Skeletal muscle tissue (tissue), 4 donors: Measurements from ENCODE around the gene F2R. TPM values are rescaled to one million over a fixed set of nuclear protein-coding genes. Genes with fewer than 3 reads are reported as not detected.
A peak's percentile ranks its signal among the peaks of the same experiment; 100 is the strongest.

Source experiments
- H3K27ac ChIP-seq: one replicate; pipeline ENCODE4 v1.7.0; 2013; ENCODE audit warnings: mild to moderate bottlenecking, low read depth, low read length, inconsistent platforms
- H3K27me3 ChIP-seq, 3 donors: one replicate each; pipeline ENCODE4 v1.7.0; 2013; ENCODE audit warnings: low read length in 3 of 3; ENCODE audit not compliant: control insufficient read depth in 3 of 3, insufficient read depth in 3 of 3
- H3K36me3 ChIP-seq, 3 donors: one replicate each; pipeline ENCODE4 v1.7.0; 2013; ENCODE audit warnings: low read length in 3 of 3; ENCODE audit not compliant: control insufficient read depth in 3 of 3, insufficient read depth in 3 of 3
- H3K4me1 ChIP-seq, 3 donors: one replicate each; pipeline ENCODE4 v1.7.0; 2013; ENCODE audit warnings: low read length in 3 of 3, mild to moderate bottlenecking in 3 of 3; ENCODE audit not compliant: control insufficient read depth in 3 of 3, insufficient read depth in 3 of 3
- H3K4me3 ChIP-seq, 3 donors: one replicate each; pipeline ENCODE4 v1.7.0; 2013; ENCODE audit warnings: low read length in 3 of 3
- H3K9ac ChIP-seq, 3 donors: one replicate each; pipeline ENCODE4 v1.7.0; 2013; ENCODE audit warnings: low read length in 3 of 3, mild to moderate bottlenecking in 3 of 3, moderate library complexity in 2 of 3, low read depth in 1 of 3
- H3K9me3 ChIP-seq, 3 donors: one replicate each; pipeline ENCODE4 v1.7.0; 2013; ENCODE audit warnings: low read length in 3 of 3; ENCODE audit not compliant: control insufficient read depth in 3 of 3
- total RNA-seq: library from RNA; depleted of rRNA; stranded (reverse); fragments of >200 nt; gene quantifications from one replicate; pipeline ENCODE4 v1.2.3, GENCODE V29; 2014
- donor health status: Osteomylitis.

F2R gene
- total RNA-seq, 1 donor from 2014 or later, result 13.0 TPM

DNA sequence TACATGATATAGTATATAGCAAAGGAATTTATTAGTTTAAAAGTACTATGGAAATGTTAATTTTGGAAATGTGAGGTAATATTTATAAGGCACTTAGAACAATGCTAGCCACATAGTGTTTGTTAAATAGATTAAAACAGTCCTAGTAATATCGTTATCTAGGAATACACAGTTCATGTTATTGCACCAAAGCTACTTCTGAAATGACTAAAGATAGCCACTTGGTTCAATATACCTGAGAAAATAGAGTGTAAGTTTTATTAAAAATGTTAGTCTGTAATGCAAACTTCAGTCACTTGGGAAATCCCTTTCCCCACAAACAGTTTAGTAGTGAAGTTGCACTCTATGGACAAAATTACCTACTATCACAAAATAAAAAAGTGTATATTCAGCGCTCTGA lies 15.4 kb upstream of the F2R start:
- Histone ChIP-seq H3K27ac (no peak overlapping the region), H3K4me1 (no peaks in the 10 kb centered on the region), H3K9ac (no peak overlapping the region), H3K9me3 (no peaks in the 10 kb centered on the region), H3K27me3 (no peaks in the 10 kb centered on the region), H3K36me3 (no peaks in the 10 kb centered on the region), H3K4me3 (no peak overlapping the region)

DNA sequence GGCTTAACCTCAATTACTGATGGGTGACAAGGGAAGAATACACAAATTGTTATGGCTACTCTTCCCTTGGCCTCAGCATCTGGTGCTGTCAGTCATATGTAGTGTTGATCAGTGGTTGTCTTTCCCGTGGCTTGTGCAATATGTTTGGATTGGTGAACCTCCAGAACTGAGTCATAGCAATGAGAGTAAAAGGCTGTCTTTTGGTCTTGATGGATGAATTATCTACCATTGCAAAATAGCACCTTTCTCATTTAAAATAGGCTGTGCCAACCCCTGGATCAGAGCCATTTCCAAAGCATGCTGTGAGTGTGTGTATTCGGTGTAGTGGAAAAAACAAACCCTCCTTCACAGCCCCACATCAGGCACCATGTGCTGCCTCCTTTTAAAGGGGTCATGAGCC lies 14.6 kb upstream of the F2R start:
- no peaks in the 10 kb centered on the region for H3K9me3 ChIP-seq
- H3K27me3 ChIP-seq, result no peaks in the 10 kb centered on the region
- no peak overlapping the region for H3K9ac ChIP-seq
- H3K36me3 ChIP-seq, result no peaks in the 10 kb centered on the region
- H3K4me3 ChIP-seq, result no peak overlapping the region
- H3K27ac ChIP-seq, result no peak overlapping the region
- H3K4me1 ChIP-seq, result no peaks in the 10 kb centered on the region

DNA sequence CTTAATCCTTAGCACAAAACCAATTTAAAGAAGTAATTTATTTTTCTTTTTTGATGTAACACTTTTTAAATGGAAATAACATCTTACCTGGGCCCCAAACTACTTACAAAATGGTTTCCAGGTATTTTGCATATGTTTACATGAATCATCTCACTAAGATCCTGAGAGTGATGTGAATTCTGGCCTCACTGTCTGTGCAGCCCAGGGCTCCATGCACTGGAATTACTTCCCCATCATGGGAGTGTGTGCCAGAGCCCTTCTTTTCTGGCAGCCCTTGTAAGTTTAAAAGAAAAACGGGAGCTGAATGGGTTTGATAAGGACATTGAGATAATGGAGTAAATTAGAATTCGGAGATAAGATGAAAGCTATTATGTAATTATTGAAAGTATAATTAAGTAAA lies 12.2 kb upstream of the F2R start:
- Histone ChIP-seq H3K27ac (no peak overlapping the region), H3K36me3 (no peaks in the 10 kb centered on the region), H3K27me3 (no peaks in the 10 kb centered on the region), H3K9ac (no peak overlapping the region), H3K9me3 (no peaks in the 10 kb centered on the region), H3K4me3 (no peak overlapping the region), H3K4me1 (no peaks in the 10 kb centered on the region)

DNA sequence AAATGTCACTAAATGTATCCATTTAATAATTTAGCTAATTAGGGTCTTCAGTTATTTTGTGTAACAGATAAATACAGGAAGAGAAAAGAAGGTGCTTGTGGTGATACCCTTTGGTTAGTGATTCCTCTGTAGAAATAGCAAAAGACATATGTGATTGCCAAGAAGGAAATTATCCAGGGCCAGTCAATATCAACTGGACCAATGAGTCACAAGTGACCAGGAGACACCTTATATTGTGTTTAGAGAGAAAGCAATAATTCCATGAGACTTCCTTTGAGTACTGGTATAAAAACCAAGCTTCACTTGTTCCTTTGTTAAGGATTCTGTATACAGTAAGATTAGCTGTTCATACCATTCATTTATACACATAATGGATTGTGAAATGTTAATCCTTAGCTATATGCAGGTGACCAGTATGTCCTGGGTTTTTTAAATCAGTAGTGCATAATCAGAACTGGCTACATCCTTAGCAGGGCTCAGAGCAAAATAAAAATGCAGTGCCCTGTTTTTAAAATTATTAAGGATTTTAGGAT lies 11.7 kb upstream of the F2R start:
- no peak overlapping the region for H3K27ac ChIP-seq
- no peaks in the 10 kb centered on the region for H3K4me1 ChIP-seq
- H3K9ac ChIP-seq, result no peak overlapping the region
- H3K9me3 ChIP-seq, result no peaks in the 10 kb centered on the region
- H3K27me3 ChIP-seq, result no peaks in the 10 kb centered on the region
- no peaks in the 10 kb centered on the region for H3K36me3 ChIP-seq
- no peak overlapping the region for H3K4me3 ChIP-seq

DNA sequence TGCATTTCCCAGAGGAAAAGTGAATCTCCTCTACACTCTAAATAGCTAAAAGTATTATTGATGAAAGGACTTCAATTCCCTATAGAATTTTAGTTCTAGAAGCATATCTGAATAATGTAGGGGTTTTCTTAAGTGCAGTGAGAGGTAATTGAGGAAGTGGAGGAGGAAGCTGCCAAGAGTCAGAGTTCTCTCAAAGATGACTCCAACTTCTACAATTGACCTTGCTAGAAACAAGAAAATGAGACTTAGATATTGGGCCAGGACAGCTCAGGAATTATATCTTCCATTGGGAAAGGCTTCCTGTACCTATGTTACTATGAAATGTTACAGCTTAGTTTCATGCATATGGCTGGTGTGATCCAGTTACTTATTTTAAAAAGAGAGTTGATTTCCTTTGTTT lies 10.4 kb upstream of the F2R start:
- Histone ChIP-seq H3K9ac (no peak overlapping the region), H3K4me3 (no peak overlapping the region), H3K9me3 (no peaks in the 10 kb centered on the region), H3K4me1 (no peaks in the 10 kb centered on the region), H3K27me3 (no peaks in the 10 kb centered on the region), H3K27ac (no peak overlapping the region), H3K36me3 (no peaks in the 10 kb centered on the region)

DNA sequence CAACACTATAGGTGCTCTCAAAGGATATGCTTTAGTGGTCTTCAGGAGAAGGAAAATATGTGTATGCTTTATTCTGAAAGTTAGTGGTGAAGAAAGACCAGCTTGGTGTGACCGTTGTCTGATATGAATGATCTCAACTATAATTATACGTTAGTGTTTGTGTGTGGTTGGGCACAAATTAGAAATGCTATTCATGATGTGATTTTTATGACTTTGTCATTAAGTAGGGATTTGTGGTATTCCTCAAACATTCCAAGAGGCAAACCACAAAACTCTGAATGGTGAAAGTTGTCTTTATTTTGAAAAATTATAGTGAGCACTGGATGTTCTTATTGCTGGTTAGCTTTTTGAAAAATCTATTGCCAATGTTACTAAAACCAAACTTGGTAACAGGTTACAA lies 6.2 kb upstream of the F2R start:
- no peak overlapping the region for H3K27ac ChIP-seq
- H3K4me1 ChIP-seq, result peaks cover 0 to under 1% (median 0%) of the 10 kb centered on the region in 3 donors
- H3K9me3 ChIP-seq, result no peaks in the 10 kb centered on the region
- no peak overlapping the region for H3K4me3 ChIP-seq
- no peaks in the 10 kb centered on the region for H3K36me3 ChIP-seq
- no peak overlapping the region for H3K9ac ChIP-seq
- H3K27me3 ChIP-seq, result peaks cover 2 to 4% (median 3%) of the 10 kb centered on the region in 3 donors

DNA sequence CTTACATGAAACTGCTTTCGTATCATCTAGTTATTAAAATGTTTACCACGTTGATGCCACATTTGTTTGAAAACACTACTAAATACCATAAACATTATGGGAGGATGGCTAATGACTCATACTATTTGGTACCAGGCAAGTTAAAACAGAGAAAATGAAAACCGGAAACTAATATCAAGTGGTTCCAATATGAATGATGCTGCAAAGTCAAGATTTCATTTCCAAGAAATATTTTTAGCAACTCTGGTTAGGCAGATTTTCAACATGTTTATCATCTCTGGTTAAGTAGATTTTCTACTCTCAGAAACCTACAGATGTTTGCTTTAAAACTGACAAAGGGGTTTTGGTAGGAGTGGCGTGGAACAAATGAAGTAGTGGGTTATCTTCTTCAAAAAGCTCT lies 4.9 kb upstream of the F2R start:
- no peak overlapping the region for H3K9ac ChIP-seq
- no peaks in the 10 kb centered on the region for H3K9me3 ChIP-seq
- H3K36me3 ChIP-seq, result no peaks in the 10 kb centered on the region
- peaks cover 4 to 7% (median 7%) of the 10 kb centered on the region in 3 donors for H3K27me3 ChIP-seq
- H3K27ac ChIP-seq, result no peak overlapping the region
- H3K4me1 ChIP-seq, result peaks cover 0 to 5% (median 2%) of the 10 kb centered on the region in 3 donors
- H3K4me3 ChIP-seq, result no peak overlapping the region

DNA sequence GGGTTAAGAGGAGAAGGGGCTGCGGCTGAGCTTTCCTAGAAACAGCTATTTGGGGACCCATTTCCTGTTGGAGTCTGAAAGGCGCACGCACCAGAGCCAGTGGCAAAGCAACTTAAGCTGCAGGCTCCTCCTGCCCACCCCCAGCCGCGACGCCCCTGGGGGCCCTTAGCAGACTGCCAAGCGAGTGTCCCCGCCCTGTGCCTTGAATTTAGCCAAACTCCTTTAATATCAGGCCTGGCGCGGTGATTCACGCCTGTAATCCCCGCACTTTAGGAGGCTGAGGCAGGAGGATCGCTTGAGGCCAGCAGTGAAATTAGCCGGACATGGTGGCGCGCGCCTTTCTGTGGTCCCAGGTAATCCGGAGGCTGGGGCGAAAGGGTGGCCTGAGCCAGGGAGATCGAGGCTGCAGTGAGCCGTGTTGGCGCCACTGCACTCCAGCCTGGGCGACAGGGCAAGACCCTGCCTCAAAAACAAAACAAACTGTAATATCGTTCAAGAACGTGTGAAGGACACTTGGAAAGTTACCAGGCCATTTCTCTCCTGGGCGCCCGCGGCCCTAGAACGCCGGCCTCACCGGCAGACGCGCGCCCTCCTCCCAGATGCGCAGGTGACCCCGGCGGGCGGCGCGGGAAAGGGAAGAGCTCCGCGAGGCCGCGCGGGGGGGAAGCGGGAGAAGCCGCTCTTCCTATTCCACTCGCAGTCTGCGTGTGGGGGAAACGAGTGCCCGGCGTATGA lies 1.0 kb upstream of the F2R start:
- peaks cover 5 to 9% (median 6%) of the 10 kb centered on the region in 3 donors for H3K4me1 ChIP-seq
- H3K36me3 ChIP-seq, result no peaks in the 10 kb centered on the region
- peak overlapping the region in 1 of 3 donors; percentile 51 for H3K9ac ChIP-seq
- no peaks in the 10 kb centered on the region for H3K9me3 ChIP-seq
- H3K27me3 ChIP-seq, result peaks cover 14 to 18% (median 16%) of the 10 kb centered on the region in 3 donors
- peak overlapping the region in 2 of 3 donors; percentile 65 to 69 for H3K4me3 ChIP-seq
- no peak overlapping the region for H3K27ac ChIP-seq

DNA sequence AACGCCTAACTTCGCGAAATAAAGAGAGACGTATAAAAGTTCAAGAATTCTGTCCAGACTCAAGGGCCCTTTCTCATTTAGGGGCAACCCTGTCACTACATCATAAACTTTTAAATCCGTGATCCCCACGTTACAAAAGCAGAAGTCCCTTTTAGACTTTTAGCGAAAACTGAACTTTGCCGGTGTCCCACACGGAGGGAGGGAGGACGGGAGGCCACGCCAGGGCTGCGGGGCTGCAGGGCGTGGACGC lies 515 bp upstream of the F2R start:
- Histone ChIP-seq H3K4me1 (peaks cover 5 to 9% (median 6%) of the 10 kb centered on the region in 3 donors), H3K9ac (peak overlapping the region in 2 of 3 donors; percentile 51 to 60), H3K27ac (no peak overlapping the region), H3K4me3 (peak overlapping the region; percentile 65 to 76 (median 69)), H3K36me3 (no peaks in the 10 kb centered on the region), H3K9me3 (no peaks in the 10 kb centered on the region), H3K27me3 (peaks cover 14 to 18% (median 16%) of the 10 kb centered on the region in 3 donors)

DNA sequence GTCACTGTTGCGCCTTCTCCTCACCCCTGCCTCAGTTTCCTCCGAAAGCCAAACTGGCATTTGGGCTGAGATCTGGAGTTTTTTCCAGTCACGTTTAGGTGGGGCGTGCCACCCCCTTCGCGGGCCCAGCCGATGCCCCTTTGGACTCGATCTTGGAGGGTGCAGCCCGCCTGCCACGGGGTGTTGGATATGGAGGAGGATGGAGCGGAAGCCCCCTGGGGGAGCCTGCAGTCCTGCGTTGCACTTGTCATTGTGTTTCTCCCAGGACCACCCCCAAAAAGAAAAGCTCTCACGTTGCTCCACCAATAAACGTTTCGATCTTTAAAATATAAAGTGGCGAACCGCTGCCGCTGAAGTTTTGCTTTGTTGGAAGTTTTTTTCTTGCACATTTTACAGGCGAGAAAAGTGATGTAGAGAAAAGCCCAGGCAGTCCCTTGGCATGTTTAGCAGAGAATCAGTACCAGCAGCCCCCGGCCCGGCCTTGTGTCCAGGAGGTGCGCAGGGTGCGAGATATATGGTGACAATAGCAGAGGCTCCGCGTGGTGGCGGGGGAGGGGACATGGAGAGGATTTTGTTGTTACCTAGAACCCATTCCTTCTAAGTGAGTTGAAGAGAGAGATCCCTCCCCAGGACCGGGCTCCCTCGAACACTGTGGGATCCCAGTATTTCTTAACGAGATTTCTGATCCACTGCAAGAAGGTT lies 681 bp downstream of the F2R start:
- no peak overlapping the region for H3K27ac ChIP-seq

More for the DNA sequence above, 681 bp downstream of the F2R start:
- H3K36me3 ChIP-seq, result no peaks in the 10 kb centered on the region
- no peaks in the 10 kb centered on the region for H3K9me3 ChIP-seq
- peak overlapping the region; percentile 65 to 77 (median 76) for H3K4me3 ChIP-seq
- H3K9ac ChIP-seq, result peak overlapping the region; percentile 50 to 62 (median 59)
- H3K4me1 ChIP-seq, result peaks cover 6 to 9% (median 7%) of the 10 kb centered on the region in 3 donors
- H3K27me3 ChIP-seq, result peaks cover 14 to 18% (median 16%) of the 10 kb centered on the region in 3 donors
